Raji (cell line): ENCODE measurements around the gene TNFAIP8L2.

Source experiments
- POLR2A ChIP-seq: IDR thresholded peaks from 2 replicates; pipeline ENCODE4 v1.6.1; 2011; ENCODE audit warnings: low read depth, low read length, control low read depth; ENCODE audit not compliant: insufficient read depth

Gene TNFAIP8L2

GRCh38 chr1:151165281-151165737, 8.9 kb downstream of the TNFAIP8L2 start:
- TF ChIP-seq POLR2A, result no peak

- peak; percentile 86 for TF ChIP-seq POLR2A
These were observed 9.5 kb downstream of the TNFAIP8L2 start, which contains the start of the genes LYSMD1 and SCNM1 for GRCh38 chr1:151165738-151166504. TSS of gene LYSMD1 (minus strand) at chr1:151165902. CDS start at chr1:151165258, 644 bp downstream. TSS of gene SCNM1 (plus strand) at chr1:151166144. CDS start at chr1:151166153, 9 bp downstream.

GRCh38 chr1:151166505-151166956, 10.1 kb downstream of the TNFAIP8L2 start:
- TF ChIP-seq POLR2A, result no peak

- no peak for TF ChIP-seq POLR2A
These were observed 10.7 kb downstream of the TNFAIP8L2 start for GRCh38 chr1:151167116-151167515.

GRCh38 chr1:151171190-151171589, 14.7 kb downstream of the TNFAIP8L2 start:
- no peak for TF ChIP-seq POLR2A

GRCh38 chr1:151175041-151175741, 18.7 kb downstream of the TNFAIP8L2 start:
- no peak for TF ChIP-seq POLR2A

- TF ChIP-seq POLR2A, result no peak
These were observed 19.4 kb downstream of the TNFAIP8L2 start, which contains the start of gene TMOD4 for GRCh38 chr1:151175863-151176262. TSS of gene TMOD4 (minus strand) at chr1:151175981. CDS start at chr1:151174875, 1,106 bp downstream.

GRCh38 chr1:151176514-151177045, 20.1 kb downstream of the TNFAIP8L2 start:
- TF ChIP-seq POLR2A, result no peak

GRCh38 chr1:151184211-151184610, 27.8 kb downstream of the TNFAIP8L2 start:
- no peak for TF ChIP-seq POLR2A

GRCh38 chr1:151187205-151187604, 30.8 kb downstream of the TNFAIP8L2 start:
- TF ChIP-seq POLR2A, result no peak

GRCh38 chr1:151189637-151190445, 33.4 kb downstream of the TNFAIP8L2 start, which contains the start of gene VPS72:
TSS of gene VPS72 (minus strand) at chr1:151190197. CDS start at chr1:151190121, 76 bp downstream.
- TF ChIP-seq POLR2A, result peak; percentile 90

- TF ChIP-seq POLR2A, result no peak
These were observed 35.6 kb downstream of the TNFAIP8L2 start for GRCh38 chr1:151192047-151192446.

GRCh38 chr1:151193304-151193703, 36.9 kb downstream of the TNFAIP8L2 start:
- TF ChIP-seq POLR2A, result no peak

- TF ChIP-seq POLR2A, result no peak
These were observed 37.4 kb downstream of the TNFAIP8L2 start for GRCh38 chr1:151193856-151194255.
